ENCODE data around the gene MIEN1.
"Not testable (repeated sequence)": the region's sequence is repeated elsewhere in the genome, so short reads cannot be mapped to it uniquely, and the experiment has no call there.

The MIEN1 gene

GRCh38 chr17:39709319-39709997 lies 20.9 kb downstream of the MIEN1 start:
- no peak for TF ChIP-seq ZNF274 (IDR thresholded peaks at IDR 0.05; ENCODE audit: low read depth, low read length)
- H3K4me3 ChIP-seq (ENCODE audit: low read length), result no peak overlapping the region

DNA sequence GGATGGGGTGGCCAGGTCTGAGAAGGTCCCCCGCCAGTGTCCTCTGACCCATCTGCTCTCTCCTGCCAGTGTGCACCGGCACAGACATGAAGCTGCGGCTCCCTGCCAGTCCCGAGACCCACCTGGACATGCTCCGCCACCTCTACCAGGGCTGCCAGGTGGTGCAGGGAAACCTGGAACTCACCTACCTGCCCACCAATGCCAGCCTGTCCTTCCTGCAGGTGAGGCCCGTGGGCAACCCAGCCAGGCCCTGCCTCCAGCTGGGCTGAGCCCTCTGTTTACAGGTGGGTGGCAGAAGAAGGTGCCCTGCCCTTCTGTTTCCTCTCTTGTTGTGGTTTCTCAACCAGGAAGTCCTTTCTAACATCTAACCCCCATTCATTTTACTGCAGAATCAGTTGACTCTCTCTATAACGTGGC lies 23.4 kb downstream of the MIEN1 start:
- H3K4me3 ChIP-seq (ENCODE audit: low read length), result no peak overlapping the region
- no peak for TF ChIP-seq ZNF274 (IDR thresholded peaks at IDR 0.05; ENCODE audit: low read depth, low read length)

GRCh38 chr17:39706383-39706782 lies 23.9 kb downstream of the MIEN1 start:
- no peak overlapping the region for H3K4me3 ChIP-seq (ENCODE audit: low read length)
- no peak for TF ChIP-seq ZNF274 (IDR thresholded peaks at IDR 0.05; ENCODE audit: low read depth, low read length)

GRCh38 chr17:39705786-39706348 lies 24.5 kb downstream of the MIEN1 start:
- no peak overlapping the region for H3K4me3 ChIP-seq (ENCODE audit: low read length)
- no peak for TF ChIP-seq ZNF274 (IDR thresholded peaks at IDR 0.05; ENCODE audit: low read depth, low read length)

DNA sequence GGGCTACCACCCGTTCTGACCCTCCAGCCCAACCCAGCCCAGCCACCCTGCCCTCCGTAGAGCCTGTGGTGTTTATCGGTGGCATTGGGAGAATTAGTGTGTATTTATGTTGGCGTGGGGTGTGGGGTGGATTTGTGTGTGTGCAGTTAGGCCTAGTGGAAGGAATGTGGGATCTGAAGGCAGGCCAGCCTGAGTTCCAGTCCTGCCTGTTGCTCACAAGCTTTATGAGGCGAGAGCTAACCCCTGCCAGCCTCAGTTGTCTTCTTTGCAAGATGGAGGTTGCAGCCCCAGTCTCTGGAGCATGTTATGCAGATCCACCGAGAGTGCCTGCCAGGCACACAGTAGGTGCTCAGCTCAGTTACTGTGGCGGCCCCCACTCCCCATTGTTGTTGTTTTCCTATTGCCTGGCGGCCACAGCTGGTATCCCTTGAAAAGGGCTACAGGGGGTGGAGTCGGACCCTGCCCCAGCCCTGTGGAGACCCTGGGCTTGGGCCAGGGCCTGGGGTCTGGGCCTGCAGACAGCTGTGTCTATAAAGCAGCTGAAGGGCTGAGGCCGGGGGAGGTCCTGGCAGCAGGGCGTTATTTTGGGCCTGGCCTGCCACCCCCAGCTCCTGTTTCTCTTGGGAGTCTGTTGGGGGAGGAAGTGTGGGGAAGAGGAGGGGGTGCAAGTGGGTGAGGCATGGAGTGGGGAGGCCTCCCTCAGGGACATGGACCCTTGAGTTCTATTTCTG lies 25.3 kb downstream of the MIEN1 start:
- no peak for TF ChIP-seq ZNF274 (IDR thresholded peaks at IDR 0.05; ENCODE audit: low read depth, low read length)
- no peak overlapping the region for H3K4me3 ChIP-seq (ENCODE audit: low read length)

- no peak for TF ChIP-seq ZNF274 (IDR thresholded peaks at IDR 0.05; ENCODE audit: low read depth, low read length)
Observed at GRCh38 chr17:39703913-39704312, 26.4 kb downstream of the MIEN1 start.

GRCh38 chr17:39702901-39703893 lies 27.1 kb downstream of the MIEN1 start:
- H3K4me3 ChIP-seq (ENCODE audit: low read length), result no peak overlapping the region
- TF ChIP-seq ZNF274 (IDR thresholded peaks at IDR 0.05; ENCODE audit: low read depth, low read length), result no peak

More at GRCh38 chr17:39703913-39704312, 26.4 kb downstream of the MIEN1 start:
- no peak overlapping the region for H3K4me3 ChIP-seq (ENCODE audit: low read length)

DNA sequence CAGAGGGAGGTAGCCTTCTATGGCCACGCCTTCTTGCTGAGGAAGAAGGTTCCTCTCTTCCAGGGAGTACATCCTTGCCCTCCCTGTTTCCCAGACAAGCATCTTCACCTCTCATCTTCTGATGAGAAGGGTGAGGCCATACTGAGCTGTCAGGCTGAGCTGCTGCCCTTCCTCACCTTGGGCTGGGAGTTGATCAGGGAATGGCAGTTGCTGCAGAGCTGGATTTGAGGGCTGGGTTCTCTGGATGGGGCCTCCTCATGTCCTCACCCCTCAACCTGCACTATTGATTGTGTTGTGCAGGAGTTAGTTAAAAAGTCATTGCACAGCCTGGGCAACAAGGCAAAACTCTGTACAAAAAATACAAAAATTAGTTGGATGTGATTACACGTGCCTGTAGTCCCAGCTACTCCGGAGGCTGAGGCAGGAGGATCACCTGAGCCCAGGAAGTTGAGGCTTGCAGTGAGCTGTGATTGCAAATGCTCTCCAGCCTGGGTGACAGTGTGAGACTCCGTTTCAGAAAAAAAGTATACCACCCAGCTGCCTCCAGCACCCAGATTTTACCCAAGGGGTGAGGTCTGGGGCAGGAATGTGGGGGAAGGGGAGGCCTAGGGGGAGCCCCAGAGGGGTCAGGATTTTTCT lies 28.4 kb downstream of the MIEN1 start:
- no peak for TF ChIP-seq ZNF274 (IDR thresholded peaks at IDR 0.05; ENCODE audit: low read depth, low read length)
- H3K4me3 ChIP-seq (ENCODE audit: low read length), result no peak overlapping the region

DNA sequence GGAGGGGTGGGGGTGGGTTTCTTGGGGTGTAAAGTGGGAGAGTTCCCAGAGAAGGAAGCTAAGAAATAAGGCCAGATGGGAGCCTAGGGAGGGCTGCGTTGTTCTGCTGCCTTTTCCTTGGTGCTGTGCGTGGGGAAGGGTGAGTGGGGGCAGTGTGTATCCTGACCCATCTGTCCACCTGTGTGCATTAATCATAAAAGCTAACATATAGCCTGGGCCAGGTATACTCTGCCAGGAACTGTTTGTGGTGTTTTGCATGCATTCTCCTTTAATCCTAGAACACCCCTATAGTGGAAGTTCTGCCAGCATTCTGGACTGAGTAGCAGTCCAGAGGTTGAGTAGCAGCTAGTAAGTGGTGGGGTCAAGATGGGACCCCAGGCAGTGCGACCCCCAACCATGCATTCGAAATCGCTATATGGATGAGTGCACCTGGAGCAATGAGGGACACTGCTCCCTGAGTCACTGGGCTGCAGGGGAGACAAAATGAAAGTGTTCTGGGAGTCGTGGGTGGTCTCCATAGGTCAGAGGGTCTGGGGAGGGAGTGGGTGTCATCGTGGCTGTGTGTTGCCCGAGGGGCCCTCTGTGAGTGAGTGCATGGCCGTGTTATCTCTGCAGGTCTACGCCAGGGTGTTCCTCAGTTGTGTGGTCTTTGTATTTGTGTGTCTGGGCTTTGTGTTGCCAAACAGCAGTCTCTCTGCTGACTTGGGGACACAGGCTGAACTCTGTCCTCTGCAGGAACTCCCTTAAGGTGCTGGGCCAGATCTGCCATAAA lies 29.1 kb downstream of the MIEN1 start:
- no peak overlapping the region for H3K4me3 ChIP-seq (ENCODE audit: low read length)
- no peak for TF ChIP-seq ZNF274 (IDR thresholded peaks at IDR 0.05; ENCODE audit: low read depth, low read length)

- no peak for TF ChIP-seq ZNF274 (IDR thresholded peaks at IDR 0.05; ENCODE audit: low read depth, low read length)
- H3K4me3 ChIP-seq (ENCODE audit: low read length), result no peak overlapping the region; the same call in 1 of the 2 replicates
Observed at GRCh38 chr17:39700148-39700987, 30.0 kb downstream of the MIEN1 start.

- no peak within 1 kb of the TSS; the same call in 1 of the 2 replicates for H3K4me3 ChIP-seq (ENCODE audit: low read length)
- no peak for TF ChIP-seq ZNF274 (IDR thresholded peaks at IDR 0.05; ENCODE audit: low read depth, low read length)
Observed at GRCh38 chr17:39699818-39700147, 30.5 kb downstream of the MIEN1 start, which contains the start of gene ERBB2. Gene ERBB2, plus strand, starts transcription at chr17:39700064. Its CDS starts 175 bp downstream, at chr17:39700239.

- H3K4me3 ChIP-seq (ENCODE audit: low read length), result not testable (repeated sequence)
Observed at GRCh38 chr17:39699157-39699817, 31.0 kb downstream of the MIEN1 start.

All from GM08714 (cell line).